ENCODE data around the gene EP400.

- TF ChIP-seq CTCF (IDR thresholded peaks at IDR 0.05; ENCODE audit: insufficient read depth, low read length, poor library complexity, severe bottlenecking) (no peak), EZH2phosphoT487 (conservative IDR thresholded peaks at IDR 0.05; ENCODE audit: low read length) (no peak)
These were observed 57.3 kb downstream of the EP400 start for GRCh38 chr12:132007041-132007440.
